Fibroblast of skin of scalp (primary cell): Measurements from ENCODE around the gene GNG5.
"Not testable (repeated sequence)": the region's sequence is repeated elsewhere in the genome, so short reads cannot be mapped to it uniquely, and the experiment has no call there.

ENCODE experiments used
- DNase-seq: peaks from one replicate; pipeline ENCODE4 v3.0.0-alpha.2; 2013

The GNG5 gene

DNA sequence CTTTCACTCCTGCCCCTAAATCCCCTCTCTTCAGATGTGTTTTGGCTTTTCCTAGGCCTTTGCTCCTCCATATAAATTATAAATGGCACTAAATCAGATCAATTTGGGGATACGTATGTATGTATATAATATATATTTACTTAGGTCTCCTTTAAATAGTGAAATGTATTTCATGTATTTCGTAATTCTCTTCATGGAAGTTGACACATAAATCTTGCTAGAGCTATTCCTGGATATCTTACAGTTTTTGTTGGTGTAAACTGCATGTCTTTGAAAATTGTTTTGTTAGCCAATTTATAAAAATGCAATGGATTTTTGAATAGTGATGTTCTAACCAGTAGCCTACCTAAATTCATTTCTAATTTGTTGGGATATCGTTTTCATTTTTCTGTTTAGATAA, 18.3 kb downstream of the GNG5 start:
- no peak for DNase-seq

DNA sequence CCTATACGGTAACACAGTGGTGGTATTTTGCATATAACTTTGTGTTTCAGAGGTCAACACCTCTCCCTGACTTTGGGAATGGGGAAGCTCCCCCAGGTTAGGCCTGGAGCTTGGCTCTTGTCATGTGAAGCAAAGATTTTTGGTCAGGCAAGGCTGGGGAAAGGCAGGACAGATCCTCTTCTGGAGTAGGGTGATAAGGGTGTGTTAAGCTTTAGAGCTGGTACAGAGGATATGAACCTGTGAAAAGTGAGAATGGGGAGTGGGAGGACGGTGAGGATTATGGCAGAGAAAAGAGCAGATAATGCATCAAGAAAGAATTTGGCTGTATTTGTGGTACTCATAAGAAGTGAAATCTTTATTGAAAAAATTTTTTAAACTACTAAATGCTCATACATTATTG, 25.1 kb downstream of the GNG5 start:
- no peak for DNase-seq

DNA sequence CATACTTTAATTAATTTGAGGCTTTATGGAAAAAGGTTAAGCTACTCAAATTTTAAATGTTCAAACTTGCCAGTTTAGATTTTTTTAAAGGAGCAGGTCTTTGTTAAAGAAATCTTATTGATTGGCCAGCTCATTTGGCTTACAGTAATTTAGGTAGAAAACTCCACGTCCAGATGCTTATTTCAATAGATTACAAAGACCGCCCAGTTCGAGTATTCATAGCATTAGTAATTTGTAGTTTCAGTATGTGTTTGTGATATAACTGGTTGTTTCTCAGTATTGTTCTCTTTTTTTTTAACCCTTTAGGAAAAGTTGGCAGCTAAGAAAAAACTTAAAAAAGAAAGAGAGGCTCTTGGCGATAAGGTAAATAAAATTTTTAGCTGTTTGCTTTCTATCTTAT, 25.7 kb downstream of the GNG5 start:
- no peak for DNase-seq

DNA sequence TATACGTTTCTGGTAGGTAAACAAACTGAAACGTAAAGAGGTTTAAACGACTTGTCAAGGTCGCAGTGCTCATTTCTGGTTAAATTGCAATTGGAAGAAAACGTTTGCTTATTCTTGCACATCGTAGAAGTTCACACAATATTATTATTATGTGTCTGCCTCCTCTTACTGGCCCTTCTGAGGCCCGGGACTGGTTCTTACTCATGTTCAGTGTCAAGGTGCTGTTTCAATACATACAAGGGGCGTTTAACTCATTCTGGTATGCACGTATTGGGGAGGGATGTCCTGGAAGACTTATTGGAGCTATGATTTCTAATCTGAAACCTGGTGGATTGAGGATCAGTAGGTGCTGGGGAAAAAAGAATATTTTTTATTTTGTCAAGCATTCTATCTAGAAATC, 26.4 kb downstream of the GNG5 start:
- no peak for DNase-seq

DNA sequence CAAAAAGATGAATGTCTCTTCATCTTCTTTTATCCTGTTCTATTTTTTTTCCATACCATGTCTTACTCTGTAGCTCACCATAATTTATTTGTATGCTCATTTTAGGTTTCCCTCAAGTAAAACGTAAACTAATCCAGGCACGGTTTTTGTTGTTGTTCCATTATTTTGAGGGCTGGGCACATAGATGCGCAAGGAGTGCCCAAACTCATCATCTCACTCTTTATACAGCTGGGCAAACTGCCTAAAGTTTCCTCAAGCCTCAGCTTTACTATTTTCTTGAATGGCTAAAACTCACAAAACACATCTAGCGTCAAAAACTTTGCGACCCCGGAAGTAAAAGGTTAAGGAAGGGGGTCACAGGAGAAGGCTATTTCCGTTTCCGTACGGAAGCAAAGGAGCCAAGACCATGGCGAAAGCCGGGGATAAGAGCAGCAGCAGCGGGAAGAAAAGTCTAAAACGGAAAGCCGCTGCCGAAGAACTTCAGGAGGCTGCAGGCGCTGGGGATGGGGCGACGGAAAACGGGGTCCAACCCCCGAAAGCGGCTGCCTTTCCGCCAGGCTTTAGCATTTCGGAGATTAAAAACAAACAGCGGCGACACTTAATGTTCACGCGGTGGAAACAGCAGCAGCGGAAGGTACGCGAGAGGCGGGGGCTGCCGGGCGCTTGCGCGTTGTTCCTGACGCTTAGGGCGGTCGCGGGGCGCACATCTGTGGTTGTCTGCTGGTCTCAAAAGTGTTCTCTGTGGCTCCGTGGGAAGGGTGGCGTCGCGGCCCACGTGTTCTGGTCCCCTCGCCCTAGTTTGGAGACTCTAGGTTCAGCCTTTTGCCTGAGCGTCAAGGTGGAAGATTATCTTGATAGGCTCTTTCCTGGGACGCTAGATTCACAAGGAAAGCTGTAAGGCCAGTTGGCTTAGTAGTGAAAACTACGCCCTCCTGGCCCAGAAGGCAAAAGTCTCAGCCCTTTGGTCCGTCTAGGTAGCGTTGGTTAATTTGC, 27.2 kb downstream of the GNG5 start, which contains the start of gene RPF1:
Gene RPF1 (plus strand): TSS at position 391 of the 993 bp plus-strand sequence. CDS start 16 bp downstream, at position 407.
- DNase-seq, result peak; percentile 89

DNA sequence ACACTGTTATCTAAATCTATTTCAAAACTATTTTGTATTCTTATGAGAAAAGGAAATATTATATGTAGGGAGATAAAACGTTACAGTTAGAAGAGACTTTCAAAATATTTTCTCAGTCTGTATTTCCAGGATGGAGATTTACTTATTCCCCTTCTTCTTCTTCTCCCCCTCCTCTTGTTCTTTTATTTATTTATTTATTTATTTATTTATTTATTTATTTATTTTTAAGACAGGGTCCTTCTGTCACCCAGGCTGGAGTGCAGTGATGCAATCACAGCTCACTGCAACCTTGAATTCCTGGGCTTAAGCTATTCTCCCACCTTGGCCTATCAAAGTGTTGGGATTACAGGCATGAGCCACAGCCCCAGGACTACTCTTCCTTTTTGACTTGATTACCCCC, 30.2 kb downstream of the GNG5 start:
- DNase-seq, result no peak

DNA sequence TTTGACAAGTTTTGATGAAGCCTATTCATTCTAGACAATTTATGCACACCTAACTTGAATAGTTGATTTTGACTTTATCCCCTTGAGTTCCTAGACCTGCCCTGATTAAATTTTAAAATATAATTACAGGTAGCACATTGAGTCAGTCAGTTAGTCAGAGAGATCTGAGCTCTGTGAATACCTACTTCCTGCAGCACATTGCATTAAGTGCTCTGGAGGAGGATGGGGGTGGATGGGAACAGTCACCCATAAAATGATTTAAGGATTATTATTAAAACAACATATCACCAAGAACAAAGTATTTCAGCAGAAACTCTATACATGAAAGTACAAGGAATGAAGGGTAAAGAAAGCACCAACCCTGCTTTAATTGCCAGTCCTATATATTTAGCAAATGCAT, 39.1 kb downstream of the GNG5 start:
- DNase-seq, result no peak

DNA sequence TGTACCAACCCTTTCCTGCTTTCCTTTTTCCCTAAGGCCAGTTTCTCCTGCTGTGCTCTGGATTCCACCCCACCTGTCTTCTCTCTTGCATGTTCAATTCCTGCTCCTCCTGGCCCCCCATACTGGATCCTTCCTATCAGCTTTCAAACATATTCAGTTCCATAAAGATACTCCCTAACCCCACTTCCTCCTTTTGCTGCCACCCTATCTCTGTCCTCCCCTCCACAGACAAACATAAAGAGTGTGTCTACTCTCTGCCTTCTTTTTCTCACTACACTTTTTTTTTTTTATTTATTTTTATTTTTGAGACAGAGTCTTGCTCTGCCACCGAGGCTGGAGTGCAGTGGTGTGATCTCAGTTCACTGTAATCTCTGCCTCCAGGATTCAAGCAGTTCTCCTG, 44.3 kb downstream of the GNG5 start:
- DNase-seq, result no peak

DNA sequence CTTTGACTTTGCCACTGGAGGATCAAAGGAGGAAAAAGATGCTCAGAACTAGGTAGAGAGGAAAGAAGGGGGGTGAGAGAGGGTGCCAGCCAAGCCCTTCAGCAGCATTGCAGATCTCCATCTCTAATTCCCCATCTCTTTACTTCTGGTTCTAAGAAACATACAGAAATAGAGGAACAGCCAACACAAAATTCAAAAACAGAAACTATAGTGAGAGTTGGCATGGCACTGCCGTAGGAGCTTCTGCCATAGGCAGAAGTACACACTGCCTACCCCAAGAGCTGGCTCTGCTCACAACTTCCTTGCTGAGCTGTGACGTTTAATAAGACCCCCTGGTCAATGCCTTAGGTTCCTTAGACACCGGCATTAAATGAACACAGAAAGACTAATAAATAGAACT, 53.9 kb downstream of the GNG5 start:
- no peak for DNase-seq

DNA sequence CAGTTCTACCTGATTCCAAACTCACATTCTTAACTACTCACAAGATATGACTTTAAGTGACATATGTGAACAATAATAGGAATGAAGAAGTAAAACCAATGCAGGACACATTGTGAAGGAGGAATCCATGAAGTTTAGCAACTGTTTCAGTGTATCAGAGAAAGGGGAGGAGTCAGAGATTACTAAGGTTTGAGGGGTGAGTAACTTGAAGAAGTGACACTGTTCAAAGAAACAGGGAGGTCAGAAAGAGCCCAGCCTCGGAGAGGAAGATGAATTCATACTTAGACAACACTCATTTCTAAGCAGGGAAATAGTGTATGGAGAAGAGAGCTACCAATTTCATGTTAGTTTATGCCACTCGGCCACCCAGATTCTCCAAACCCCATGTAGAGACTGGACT, 55.5 kb downstream of the GNG5 start:
- no peak for DNase-seq

DNA sequence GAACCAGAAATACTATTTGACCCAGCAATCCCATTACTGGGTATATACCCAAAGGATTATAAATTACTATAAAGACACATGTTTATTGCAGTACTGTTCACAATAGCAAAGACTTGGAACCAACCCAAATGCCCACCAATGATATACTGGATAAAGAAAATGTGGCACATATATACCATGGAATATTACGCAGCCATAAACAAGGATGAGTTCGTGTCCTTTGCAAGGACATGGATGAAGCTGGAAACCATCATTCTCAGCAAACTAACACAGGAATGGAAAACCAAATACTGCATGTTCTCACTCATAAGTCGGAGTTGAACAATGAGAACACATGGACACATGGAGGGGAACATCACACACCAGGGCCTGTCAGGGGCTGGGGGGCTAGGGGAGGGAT, 57.7 kb downstream of the GNG5 start:
- DNase-seq, result not testable (repeated sequence)
